NCI-H345 treated with DMSO at 0.1 percent for 48 hours (cell line): ENCODE measurements around the gene SPATC1L.
"Not testable (repeated sequence)": the region's sequence is repeated elsewhere in the genome, so short reads cannot be mapped to it uniquely, and the experiment has no call there.

Experiments used
- DNase-seq: peaks from one replicate; lab custom pipeline; 2025; ENCODE audit not compliant: unreplicated experiment; lab: John Stamatoyannopoulos, UW

Gene SPATC1L

DNA sequence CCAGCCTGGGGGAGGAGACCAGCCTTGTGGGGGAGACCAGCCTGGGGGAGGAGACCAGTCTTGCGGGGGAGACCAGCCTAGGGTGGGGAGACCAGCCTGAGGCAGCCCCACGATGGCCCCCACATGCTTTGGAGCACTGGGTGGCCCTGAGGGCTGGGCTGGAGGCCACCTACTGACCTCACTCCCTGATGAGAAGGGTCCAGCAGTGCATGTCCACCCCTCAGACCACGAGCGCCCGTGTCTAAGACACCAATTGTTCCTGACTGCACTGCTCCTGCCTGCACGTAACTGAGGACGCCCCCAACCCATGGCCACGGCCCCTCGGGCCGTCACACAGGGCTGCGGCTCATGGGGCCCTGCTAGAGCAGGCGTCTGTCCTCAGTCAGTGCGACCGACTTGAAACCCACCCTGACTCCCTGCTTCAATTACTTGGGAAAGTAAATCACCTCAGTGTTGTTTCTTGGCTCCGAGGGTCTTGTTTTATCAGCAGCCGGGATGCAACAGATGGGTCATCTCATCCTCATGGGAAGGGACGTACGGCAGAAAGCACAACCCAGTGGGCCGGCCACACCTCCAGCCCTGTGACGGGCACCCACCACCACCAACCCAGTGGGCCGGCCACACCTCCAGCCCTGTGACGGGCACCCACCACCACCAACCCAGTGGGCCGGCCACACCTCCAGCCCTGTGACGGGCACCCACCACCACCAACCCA, at the start of gene SPATC1L:
SPATC1L (minus strand) TSS at position 550 of the 715 bp plus-strand sequence. CDS start 1,643 bp downstream, outside the sequence.
- DNase-seq: peak; percentile 54

DNA sequence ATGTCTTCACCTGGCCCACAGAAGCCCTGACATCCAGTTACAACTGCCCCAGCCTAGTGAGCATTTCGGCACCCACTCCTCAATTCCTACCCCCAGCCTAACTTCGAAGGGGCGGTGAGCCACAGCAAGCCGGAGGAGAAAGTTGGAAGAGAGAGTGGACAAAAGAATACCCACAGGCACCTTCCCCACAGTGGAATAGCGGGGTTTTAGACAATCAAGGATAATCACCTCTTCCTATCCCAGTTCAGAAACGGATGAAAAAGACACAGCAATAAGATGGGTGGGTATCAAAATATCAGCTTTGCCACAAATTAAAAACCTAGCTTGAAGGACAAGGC, 45.6 kb upstream of the SPATC1L start:
- DNase-seq: no peak

DNA sequence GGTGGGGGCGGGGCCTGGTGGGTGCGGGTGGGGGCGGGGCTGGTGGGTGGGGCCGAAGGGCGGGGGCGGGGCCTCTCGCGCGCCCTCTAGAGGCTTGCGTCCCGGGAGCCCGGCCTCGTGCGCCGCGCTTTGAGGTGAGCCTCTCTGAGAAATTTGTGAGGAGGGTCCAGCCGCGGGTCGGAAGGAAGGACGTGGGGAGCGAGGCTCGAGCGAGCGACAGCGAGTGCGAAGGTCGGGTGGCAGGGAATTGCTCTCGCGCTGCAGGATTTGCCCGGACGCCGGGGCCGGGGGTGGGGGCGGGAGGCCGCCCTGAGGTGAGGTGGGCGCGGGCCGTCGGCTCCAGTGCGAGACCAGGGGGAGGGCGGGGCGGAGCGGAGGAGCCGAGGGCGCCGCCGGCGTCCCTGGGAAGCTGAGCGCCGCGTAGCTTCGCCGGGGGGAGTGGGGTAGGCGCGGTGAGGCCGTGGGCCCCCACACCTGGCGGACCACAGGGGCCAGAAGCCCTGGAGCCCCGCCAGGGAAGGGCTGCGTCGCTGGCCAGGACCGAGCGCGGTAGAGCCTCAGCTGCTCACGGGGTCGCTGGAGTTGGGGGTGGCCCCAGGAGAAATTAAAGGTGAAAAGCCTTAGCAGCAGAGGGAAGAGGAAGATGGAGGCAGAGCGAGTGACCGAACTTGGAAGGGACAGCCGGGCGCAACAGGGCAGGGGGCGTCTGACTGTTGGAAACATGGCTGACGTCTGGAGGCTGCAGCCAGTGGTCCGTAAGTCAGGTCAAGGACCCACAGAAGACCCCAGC, 45.1 kb upstream of the SPATC1L start:
- DNase-seq: peak; percentile 79

DNA sequence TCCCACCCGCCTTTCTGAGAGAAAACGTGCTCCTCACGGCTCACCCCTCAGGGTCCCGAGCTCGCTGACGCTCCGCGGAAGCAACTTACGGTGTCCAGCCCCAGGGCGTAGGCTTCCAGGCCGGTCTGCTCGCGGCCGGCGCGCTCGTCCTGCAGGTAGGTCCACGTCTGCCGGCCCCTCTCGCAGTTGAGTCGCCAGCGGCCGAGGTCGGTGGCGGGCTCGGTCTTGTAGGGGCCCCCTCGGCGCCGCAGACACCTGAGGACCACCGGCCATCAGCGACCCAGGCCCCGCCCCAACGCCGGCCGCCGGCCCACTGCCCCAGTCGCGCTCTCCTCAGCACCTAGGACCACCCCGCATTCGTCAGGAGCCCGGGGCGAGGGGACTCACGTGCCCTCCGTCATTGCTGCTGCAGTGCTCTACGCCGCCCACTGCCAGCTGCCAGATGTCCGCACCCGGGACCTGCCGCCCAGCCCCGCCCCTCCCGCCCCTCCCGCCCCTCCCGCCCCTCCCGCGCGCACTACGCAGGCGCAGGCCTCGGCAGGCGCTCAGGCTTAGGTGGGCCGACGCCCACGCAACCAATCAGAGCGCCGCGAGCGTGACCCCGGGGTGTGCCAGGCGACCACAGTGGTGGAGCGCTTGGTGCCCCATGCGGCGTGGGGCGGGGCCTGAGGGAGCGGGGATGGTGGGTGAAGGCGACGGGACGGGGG, 44.2 kb upstream of the SPATC1L start, which contains the start of gene LSS:
LSS (minus strand) TSS at position 430 of the 707 bp plus-strand sequence; CDS start at position 401, 29 bp downstream.
- peak; percentile 95 for DNase-seq

DNA sequence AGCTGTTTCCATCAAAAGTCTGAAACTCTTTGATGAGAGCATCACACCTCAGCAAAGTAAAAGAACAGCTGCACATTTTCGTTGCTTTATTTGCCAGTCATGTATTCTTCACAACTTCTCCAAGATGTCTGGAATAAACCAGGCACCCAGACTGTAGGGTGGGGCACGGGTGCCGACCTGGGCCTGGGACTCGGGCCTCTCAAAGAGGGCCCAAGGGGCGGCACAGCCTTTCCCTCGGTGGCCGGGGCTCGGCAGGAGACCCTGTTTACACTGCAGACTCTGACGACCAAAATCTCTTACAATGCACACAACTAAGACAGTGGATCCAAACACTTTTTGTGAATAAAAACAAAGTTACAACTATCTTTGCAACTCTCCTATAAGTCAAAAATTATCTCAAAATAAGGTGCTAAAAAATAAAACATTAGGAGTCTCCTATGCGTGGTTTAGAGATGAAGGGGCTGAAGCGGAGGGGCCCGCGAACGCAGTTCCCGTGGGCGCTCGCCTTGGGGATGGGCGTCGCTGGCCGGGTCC, 43.6 kb upstream of the SPATC1L start:
- DNase-seq: no peak

DNA sequence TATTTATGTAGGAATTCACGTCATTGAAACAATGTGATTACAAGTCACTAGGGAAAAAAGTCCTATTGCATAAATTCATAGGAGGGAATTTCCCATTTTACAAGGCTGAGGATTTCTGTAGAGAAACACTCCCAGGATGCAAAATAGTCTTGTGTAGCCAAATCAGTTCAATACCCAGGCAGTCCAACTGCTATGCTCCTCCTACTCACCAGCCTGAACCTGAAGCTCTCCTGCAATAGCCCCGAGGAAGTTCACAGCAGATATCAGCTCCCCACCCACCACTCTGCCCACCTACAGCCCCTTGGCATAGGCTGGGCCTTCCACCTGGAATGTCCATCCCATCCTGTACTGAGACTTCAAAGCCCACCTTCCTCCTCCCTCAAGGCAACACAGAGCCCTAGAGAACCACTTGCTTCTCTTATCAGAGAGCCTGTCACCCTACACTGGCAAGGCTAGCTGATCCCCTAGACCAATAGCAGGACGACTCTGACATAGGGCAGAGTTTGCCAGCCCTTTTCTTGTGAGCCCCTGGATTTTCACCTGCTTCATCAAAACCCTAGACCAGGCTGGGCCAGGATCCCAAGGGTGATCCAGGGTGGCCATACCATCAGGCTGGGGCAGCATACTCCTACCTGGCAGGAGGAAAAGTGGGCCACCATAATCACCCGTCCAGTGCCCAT, 42.8 kb upstream of the SPATC1L start:
- DNase-seq: no peak

DNA sequence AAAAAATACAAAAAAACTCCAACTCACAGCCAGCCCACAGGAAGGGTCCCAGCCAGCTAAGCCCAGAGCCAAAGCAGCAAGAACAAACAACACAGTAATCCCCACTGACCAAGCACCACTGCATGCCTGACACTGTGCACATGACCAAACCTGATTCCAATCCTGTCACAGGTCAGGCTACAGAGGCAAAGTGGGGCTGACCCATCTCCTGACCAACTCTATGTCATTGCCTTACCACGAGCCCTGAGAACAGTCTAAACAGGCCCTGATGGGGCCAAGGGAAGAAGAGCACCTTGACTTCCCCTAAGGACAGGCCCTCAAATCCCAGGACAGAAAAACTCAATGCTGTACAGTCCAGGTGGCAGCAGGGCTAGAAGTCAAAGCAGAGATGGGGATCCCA, 41.9 kb upstream of the SPATC1L start:
- no peak for DNase-seq

DNA sequence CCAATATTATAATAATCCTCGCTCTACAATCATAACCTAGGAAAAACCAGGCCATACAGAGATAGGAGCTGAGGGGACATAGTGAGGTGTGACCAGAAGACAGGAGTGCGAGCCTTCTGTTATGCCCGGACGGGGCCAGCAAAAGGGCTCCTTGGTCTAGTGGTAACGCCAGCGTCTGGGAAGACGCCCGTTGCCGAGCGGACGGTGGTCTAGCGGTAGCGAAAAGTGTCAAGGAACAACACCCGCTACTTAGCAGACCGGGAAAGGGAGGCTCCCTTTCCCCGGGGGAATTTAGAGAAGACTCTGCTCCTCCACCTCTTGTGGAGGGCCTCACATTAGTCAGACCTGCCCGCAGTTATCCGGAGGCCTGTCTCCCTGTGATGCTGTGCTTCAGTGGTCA, 39.4 kb upstream of the SPATC1L start:
- DNase-seq: not testable (repeated sequence)

DNA sequence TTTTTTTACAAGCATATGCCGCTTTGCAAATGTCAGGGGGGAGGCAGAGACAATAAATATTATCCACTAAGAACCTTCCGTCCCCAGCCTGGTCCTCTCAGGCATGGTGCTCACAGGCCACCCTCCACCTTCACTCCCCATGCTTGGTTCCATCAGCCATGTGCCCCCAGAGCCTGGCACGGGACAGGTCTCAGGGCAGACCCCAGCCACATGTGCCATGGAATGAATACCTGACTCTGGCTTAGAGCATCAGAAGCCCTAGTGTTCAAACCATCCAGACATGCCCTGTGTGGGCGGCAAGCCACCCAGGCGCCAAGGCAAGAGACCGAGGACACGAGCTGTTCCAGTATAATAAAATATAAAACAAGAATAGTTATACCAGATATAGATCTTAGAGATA, 39.0 kb upstream of the SPATC1L start:
- no peak for DNase-seq

DNA sequence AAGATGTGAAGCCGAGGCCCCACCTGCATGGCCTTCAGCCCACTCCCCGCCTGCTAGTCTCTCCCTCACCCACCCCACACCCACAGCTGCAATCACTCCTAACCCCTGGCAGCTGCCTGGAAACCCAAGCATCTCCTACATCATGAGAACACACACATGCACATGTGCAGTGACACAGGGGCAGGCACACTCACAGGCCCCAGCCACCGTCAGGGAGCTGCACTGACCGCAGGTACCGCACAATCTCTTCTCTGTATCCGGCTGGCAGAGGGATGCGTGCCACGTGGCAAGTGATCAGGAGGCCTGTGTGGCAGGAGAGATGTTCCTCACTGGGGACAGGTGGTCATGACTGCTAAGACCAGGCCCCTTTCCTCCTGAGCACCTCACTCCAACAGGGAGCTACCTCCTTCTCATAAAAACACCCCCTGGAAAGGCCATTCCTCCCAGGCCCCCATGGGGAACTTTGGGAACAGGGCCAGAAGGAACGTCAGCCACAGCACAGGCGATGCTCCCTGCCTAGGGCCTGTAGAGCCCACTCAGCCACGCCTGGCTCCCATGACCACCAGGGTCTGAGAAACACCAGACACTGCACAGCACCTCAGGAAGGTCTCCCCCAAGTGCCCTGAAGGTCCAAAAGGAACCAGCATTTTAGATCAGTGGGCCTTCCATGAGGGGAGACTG, 38.3 kb upstream of the SPATC1L start:
- no peak for DNase-seq

DNA sequence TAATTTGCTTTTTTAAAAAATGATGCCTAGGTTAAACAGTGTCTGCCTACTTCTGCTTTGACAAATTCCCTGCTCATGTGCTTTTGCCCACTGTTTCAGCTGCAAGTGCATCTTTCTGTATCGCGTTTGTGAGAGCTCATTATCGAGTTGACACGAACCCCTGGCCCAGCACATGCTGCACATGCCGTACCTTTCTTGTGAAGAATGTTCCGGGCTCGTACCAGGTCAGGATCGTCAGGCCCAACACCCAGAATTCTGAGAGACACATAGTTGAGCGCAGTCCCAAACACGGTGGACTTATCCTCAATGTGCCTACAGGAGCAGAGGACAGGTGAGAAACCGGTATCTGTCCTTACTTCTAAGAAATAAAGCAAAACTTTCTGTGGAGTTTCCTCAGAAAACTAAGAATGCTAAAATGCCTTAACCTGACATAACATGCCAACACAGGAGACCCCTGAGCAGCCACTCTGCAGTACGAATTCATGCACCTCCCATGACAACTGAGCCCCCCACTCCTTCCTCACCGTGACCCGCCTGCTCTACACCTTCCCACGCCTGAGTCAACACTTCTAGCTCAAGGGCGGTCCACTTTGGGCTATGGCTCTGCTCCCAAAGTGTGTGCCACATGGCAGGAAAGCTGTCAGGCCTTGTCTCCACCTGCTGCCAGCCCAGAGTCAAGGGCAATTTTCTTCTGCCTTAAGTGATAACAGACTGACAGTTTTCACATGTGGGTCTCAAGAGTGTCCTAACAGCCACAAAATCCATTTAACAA, 37.6 kb upstream of the SPATC1L start:
- DNase-seq: no peak

DNA sequence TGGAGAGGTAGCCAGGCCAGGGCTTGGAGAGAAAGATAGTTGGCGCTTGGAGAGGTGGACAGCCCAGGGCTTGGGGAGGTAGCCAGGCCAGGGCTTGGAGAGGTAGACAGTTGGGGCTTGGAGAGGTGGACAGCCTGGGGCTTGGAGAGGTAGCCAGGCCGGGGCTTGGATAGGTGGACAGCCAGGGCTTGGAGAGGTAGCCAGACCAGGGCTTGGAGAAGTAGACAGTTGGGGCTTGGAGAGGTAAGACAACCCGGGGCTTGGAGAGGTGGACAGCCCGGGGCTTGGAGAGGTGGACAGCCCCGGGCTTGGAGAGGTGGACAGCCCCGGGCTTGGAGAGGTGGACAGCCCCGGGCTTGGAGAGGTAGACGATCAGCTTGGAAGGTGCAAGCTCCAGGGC, 36.6 kb upstream of the SPATC1L start:
- DNase-seq: no peak

DNA sequence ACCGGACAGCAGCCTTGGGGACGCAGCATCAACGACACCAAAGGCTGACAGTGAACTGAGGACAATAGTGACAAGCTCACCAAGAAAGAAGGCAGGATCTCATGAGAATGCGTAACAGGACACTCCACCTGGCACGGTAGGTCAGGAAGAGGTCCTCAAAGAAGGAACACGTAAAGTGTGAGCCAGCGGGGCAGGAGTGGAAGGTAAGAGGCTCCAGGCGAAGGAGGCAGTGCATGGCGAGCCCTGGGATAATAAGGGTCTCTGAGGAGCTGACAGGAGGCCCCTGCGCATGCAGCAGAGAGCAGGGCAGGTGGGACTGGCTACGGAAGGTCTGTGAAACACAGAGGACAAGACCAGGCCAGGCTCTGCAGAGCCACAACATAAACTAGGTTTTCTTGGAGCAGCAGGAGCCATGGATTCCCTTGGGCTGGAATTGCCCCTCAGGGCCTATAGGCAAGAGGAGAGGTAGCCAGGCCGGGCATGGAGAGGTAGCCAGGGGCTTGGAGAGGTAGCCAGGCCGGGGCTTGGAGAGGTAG, 36.1 kb upstream of the SPATC1L start:
- no peak for DNase-seq

DNA sequence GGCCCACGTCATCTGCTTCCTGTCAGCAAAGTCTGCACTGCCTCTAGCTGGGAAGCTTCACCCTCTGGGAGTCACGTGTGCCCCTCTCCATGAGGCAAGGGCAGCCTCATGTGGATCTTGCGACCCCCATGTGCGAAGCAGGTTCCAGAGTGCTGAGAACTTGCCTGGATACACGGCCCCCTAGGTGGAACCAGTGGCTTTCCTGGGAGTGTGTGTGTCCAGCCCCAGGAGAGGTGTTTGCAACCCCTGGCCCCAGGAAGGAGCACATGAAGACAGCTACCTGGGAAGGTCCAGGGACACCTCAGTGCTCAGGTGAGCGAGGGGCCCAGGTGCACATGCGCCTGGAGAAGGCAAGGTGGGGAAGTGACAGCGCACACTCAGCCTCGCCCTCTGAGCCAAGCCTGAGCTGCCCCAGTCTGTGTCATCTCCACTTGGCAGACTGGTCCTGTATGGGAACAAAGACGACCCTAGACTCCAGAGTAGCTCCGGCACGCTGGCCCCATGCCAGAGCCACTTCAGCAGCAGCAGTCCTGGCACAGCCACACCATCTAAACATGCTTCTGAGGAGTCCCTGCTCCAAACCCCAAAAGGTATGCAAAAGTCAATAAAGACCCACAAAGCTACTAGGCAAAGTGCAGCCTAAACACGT, 35.5 kb upstream of the SPATC1L start:
- peak; percentile 75 for DNase-seq

DNA sequence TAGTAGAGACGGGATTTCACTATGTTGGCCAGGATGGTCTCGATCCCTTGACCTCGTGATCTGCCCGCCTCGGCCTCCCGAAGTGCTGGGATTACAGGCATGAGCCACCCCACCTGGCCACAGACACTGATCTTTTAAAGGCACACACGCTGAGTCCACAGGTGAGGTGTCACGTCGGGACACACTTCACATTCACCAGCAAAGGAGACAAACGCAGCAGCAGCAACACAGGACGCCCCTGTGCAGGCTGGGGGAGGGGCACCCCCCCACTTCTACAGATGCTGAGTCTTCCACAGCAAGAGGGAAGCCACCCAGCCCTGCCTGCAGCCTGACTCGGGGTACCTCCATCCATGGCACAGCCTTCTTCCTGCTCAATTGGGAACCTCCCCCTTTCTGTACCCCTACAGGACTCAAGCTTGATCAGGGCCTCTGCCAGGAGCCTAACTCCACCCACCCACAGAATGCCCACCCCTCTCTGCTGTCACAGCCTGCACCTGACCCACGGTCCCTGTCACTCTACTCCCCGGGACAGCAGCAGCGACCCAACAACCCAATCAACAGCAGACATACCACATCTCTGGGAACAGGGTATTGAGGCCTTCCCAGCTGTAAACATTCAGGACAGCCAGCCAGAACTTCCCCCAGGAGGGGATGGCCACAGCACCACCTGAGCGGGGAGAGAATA, 34.8 kb upstream of the SPATC1L start:
- no peak for DNase-seq

DNA sequence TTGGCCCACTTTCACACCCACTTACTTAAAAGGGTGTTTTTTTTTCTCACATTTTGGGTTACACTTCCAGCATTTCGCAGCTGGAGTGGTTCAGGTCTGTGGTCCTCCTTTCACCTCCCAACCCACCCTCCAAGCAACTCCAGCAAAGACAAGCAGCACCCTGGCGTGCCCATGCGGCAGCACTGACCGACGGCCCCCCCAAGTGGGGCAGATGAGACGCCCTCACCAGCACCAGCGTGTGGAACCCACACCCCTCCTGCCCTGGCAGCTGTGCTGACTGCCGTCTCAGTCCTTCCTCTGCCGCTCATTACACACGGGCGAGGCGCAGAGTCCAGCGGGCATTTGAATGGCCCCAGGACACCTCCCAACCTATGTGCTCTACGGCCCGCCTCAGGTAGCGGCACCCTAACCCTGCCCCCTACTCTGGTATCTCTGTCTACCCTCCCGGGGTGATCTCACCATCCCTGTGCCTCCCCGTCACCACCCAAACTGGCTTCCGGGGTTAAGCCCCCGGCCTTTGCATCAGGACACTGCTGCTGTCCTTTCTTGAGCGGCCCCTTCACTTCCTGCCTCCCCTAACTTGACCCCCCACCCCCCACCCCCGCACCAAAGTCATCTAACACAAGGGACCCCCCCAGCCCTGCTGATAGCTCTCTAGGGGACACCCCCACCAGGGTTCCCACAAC, 33.4 kb upstream of the SPATC1L start:
- DNase-seq: no peak

DNA sequence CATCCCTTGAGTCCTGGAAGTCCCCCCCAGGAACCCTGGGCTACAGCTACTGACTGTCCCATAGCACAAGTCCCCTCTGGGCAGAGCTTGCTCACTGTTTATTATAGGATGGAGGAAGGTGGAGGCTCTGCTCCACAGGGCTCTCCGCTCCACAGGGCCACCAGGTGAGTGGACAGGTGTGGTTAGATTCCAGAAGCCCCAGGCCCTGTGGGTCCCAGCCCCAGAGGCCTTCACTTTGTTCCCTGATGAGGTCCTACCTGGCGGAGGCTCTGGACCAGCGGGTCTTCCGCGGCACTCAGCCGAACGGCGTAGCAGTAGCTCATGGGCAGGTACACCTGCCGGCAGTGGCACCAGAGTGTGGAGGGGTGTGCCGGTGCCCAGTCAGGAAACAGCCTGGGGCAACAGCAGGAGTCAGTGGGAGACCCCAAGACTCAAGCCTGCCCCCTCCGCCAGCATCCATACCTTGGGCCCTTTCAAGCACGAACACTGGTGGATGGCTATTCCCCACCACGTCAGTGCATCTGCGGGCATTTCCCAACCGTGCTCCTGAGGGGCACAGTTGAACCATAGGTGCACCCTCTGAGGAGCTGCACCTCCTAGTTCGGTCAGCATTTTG, 32.0 kb upstream of the SPATC1L start:
- no peak for DNase-seq
